ENCODE data around the gene CCDC150.

Gene CCDC150

GRCh38 chr2:196638765-196639164 lies 750 bp upstream of the CCDC150 start:
- TF ChIP-seq CTCF (IDR thresholded peaks at IDR 0.05): no peak
- no peak overlapping the region for H3K27ac ChIP-seq
- H3K4me3 ChIP-seq (ENCODE audit: low read depth in 1 of 2, low read length in 1 of 2): no peak overlapping the region
- no peaks in the 10 kb centered on the region for H3K36me3 ChIP-seq
- H3K4me1 ChIP-seq (ENCODE audit: control insufficient read depth in 1 of 2, insufficient read depth in 1 of 2, low read depth in 1 of 2, low read length in 1 of 2): peaks cover 13 to 17% of the 10 kb centered on the region in 2 experiments
- peaks cover 5% of the 10 kb centered on the region for H3K27me3 ChIP-seq
- no peaks in the 10 kb centered on the region for H3K9me3 ChIP-seq

- no peaks in the 10 kb centered on the region for H3K36me3 ChIP-seq
- H3K27ac ChIP-seq: no peak overlapping the region
- no peak for TF ChIP-seq CTCF (IDR thresholded peaks at IDR 0.05)
- peaks cover 5% of the 10 kb centered on the region for H3K27me3 ChIP-seq
- H3K9me3 ChIP-seq: no peaks in the 10 kb centered on the region
- H3K4me1 ChIP-seq (ENCODE audit: control insufficient read depth in 1 of 2, insufficient read depth in 1 of 2, low read depth in 1 of 2, low read length in 1 of 2): peaks cover 13 to 17% of the 10 kb centered on the region in 2 experiments
- H3K4me3 ChIP-seq (ENCODE audit: low read depth in 1 of 2, low read length in 1 of 2): peak overlapping the region; percentile 60
These were observed 575 bp downstream of the CCDC150 start for GRCh38 chr2:196640031-196640548.

GRCh38 chr2:196649202-196649601 lies 9.7 kb downstream of the CCDC150 start:
- Histone ChIP-seq H3K4me1 (ENCODE audit: control insufficient read depth in 1 of 2, insufficient read depth in 1 of 2, low read depth in 1 of 2, low read length in 1 of 2) (no peaks in the 10 kb centered on the region), H3K9me3 (peaks cover 11% of the 10 kb centered on the region), H3K36me3 (no peaks in the 10 kb centered on the region), H3K27ac (no peak overlapping the region), H3K4me3 (ENCODE audit: low read depth in 1 of 2, low read length in 1 of 2) (no peak overlapping the region), H3K27me3 (no peaks in the 10 kb centered on the region)
- no peak for TF ChIP-seq CTCF (IDR thresholded peaks at IDR 0.05)

- Histone ChIP-seq H3K27me3 (no peaks in the 10 kb centered on the region), H3K27ac (no peak overlapping the region), H3K36me3 (no peaks in the 10 kb centered on the region), H3K4me1 (ENCODE audit: control insufficient read depth in 1 of 2, insufficient read depth in 1 of 2, low read depth in 1 of 2, low read length in 1 of 2) (no peaks in the 10 kb centered on the region), H3K4me3 (ENCODE audit: low read depth in 1 of 2, low read length in 1 of 2) (no peak overlapping the region), H3K9me3 (peaks cover 11% of the 10 kb centered on the region)
- TF ChIP-seq CTCF (IDR thresholded peaks at IDR 0.05): no peak
These were observed 12.0 kb downstream of the CCDC150 start for GRCh38 chr2:196651387-196652094.

- TF ChIP-seq CTCF (IDR thresholded peaks at IDR 0.05): no peak
- Histone ChIP-seq H3K36me3 (no peaks in the 10 kb centered on the region), H3K4me1 (ENCODE audit: control insufficient read depth in 1 of 2, insufficient read depth in 1 of 2, low read depth in 1 of 2, low read length in 1 of 2) (no peaks in the 10 kb centered on the region), H3K27ac (no peak overlapping the region), H3K27me3 (no peaks in the 10 kb centered on the region), H3K4me3 (ENCODE audit: low read depth in 1 of 2, low read length in 1 of 2) (no peak overlapping the region), H3K9me3 (peaks cover 11% of the 10 kb centered on the region)
These were observed 13.4 kb downstream of the CCDC150 start for GRCh38 chr2:196652869-196653268.

Data from neutrophil (primary cell).